Fibroblast of lung (primary cell): ENCODE data around the gene SULT6B1.

Experiments
- CTCF ChIP-seq, 2 donors: IDR thresholded peaks in 1 of 2; conservative IDR thresholded peaks in 1 of 2; 1 replicate in 1 of 2; 2 replicates in 1 of 2; pipeline ENCODE4 v1.5.1; 2011 to 2012; ENCODE audit warnings: low read length in 2 of 2, control low read depth in 1 of 2, inconsistent platforms in 1 of 2, low read depth in 1 of 2, mild to moderate bottlenecking in 1 of 2
- EZH2 ChIP-seq: IDR thresholded peaks from 2 replicates; pipeline ENCODE4 v1.5.1; 2012; ENCODE audit warnings: low read length, control low read depth, mild to moderate bottlenecking; ENCODE audit errors: missing control alignments

GRCh38 chr2:37228788-37229187, 40.3 kb upstream of the SULT6B1 start:
- TF ChIP-seq CTCF (conservative IDR thresholded peaks at IDR 0.05 in 1 of 2, IDR thresholded peaks at IDR 0.05 in 1 of 2; ENCODE audit: low read depth in 1 of 2, low read length in 2 of 2) (no peak), EZH2 (no peak)
